Transverse colon (tissue), 4 donors: ENCODE measurements around the gene OR13G1. TPM values are rescaled to one million over a fixed set of nuclear protein-coding genes. Genes with fewer than 3 reads are reported as not detected.
A peak's percentile ranks its signal among the peaks of the same experiment; 100 is the strongest.

Source experiments
- DNase-seq: peaks from one replicate; pipeline ENCODE4 v3.0.0-alpha.2; 2019
- H3K27ac ChIP-seq, 4 donors: fragments of 200-600 bp; sonication (generic); 2 replicates each; pipeline ENCODE4 v1.5.1; 2016 to 2018; ENCODE audit warnings: inconsistent platforms in 4 of 4
- H3K27me3 ChIP-seq: fragments of 200-600 bp; sonication (generic); 2 replicates; pipeline ENCODE4 v1.5.1; 2017; ENCODE audit warnings: inconsistent platforms
- H3K36me3 ChIP-seq, 4 donors: fragments of 200-600 bp; sonication (generic); 2 replicates each; pipeline ENCODE4 v1.5.1; 2017 to 2019; ENCODE audit warnings: inconsistent platforms in 4 of 4
- H3K4me1 ChIP-seq, 4 donors: fragments of 200-600 bp; sonication (generic); 2 replicates each; pipeline ENCODE4 v1.5.1; 2017 to 2020; ENCODE audit warnings: inconsistent platforms in 4 of 4
- H3K4me3 ChIP-seq, 4 donors: fragments of 200-600 bp; sonication (generic); 1 replicate in 1 of 4; 2 replicates in 3 of 4; pipeline versions ENCODE4 v1.5.1 to v1.6.1; 2017 to 2019; ENCODE audit warnings: inconsistent platforms in 4 of 4
- H3K9me3 ChIP-seq, 2 donors: fragments of 200-600 bp; sonication (generic); 2 replicates each; pipeline ENCODE4 v1.5.1; 2017 to 2019; ENCODE audit warnings: inconsistent platforms in 2 of 2
- CTCF ChIP-seq, 5 experiments: fragments of 200-600 bp in 3 of 5; fragments of 450-650 bp in 2 of 5; sonication (generic) in 3 of 5; IDR thresholded peaks; 1 replicate in 2 of 5; 2 replicates in 3 of 5; pipeline ENCODE4 v1.5.1; 2016 to 2017; ENCODE audit warnings: antibody characterized with exemption in 5 of 5, inconsistent platforms in 3 of 5, mild to moderate bottlenecking in 2 of 5, moderate library complexity in 1 of 5
- EP300 ChIP-seq: sonication (generic); formaldehyde crosslinking; IDR thresholded peaks from one replicate; pipeline ENCODE4 v1.6.1; 2017; ENCODE audit warnings: antibody characterized with exemption, low read depth
- POLR2A ChIP-seq: fragments of 450-650 bp; IDR thresholded peaks from one replicate; pipeline ENCODE4 v1.6.1; 2016; ENCODE audit warnings: antibody characterized with exemption, mild to moderate bottlenecking, moderate library complexity
- POLR2AphosphoS5 ChIP-seq, 3 donors: sonication (generic); formaldehyde crosslinking; IDR thresholded peaks; one replicate each; pipeline ENCODE4 v1.6.1; 2016; ENCODE audit warnings: antibody characterized with exemption in 3 of 3
- WGBS, 2 donors: methylation state at CpG; one replicate each; pipeline ENCODE4 v1.1.5; 2018; ENCODE audit warnings: low coverage in 1 of 2; 5-methylcytosine and 5-hydroxymethylcytosine counted together
- in situ Hi-C, 4 donors: fragments of 200-750 bp; cut with MboI; loops; one replicate each; pipeline versions ENCODE4 v1.15.0 to v1.15.1; 2017; ENCODE audit warnings: low sequenced_read_pairs in 3 of 4, low pct_ligation_motif_present in 1 of 4, low pct_unique_long_range_greater_than_20kb in 1 of 4
- intact Hi-C: fragments of 100-400 bp; cut with DNase I; formaldehyde crosslinking; loops from one replicate; pipeline ENCODE4 v1.15.1; 2023; ENCODE audit warnings: low total_unique reads
- total RNA-seq, 4 donors: library from RNA; depleted of rRNA; stranded (reverse); fragments of >200 nt; gene quantifications; one replicate each; pipeline ENCODE4 v1.1.0, GENCODE V29; 2016

OR13G1 gene
- total RNA-seq, 4 donors from 2014 or later = not detected

GRCh38 chr1:247656221-247656875 is 23.2 kb downstream of the OR13G1 start:
- Histone ChIP-seq H3K4me1 (no peaks in the 10 kb centered on the region), H3K27ac (no peak overlapping the region), H3K9me3 (no peaks in the 10 kb centered on the region), H3K4me3 (no peak overlapping the region), H3K27me3 (no peaks in the 10 kb centered on the region), H3K36me3 (no peaks in the 10 kb centered on the region)
- in situ Hi-C loops = no loop called here
- no peak for DNase-seq
- intact Hi-C loops = no loop called here
- WGBS, 2 donors = 83% methylated on average over 7 of the region's 7 CpGs
- TF ChIP-seq EP300 = no peak
- no peak for TF ChIP-seq POLR2AphosphoS5 (IDR thresholded peaks at IDR 0.05)
- TF ChIP-seq POLR2A = no peak
- no peak for TF ChIP-seq CTCF (IDR thresholded peaks at IDR 0.05)

DNA sequence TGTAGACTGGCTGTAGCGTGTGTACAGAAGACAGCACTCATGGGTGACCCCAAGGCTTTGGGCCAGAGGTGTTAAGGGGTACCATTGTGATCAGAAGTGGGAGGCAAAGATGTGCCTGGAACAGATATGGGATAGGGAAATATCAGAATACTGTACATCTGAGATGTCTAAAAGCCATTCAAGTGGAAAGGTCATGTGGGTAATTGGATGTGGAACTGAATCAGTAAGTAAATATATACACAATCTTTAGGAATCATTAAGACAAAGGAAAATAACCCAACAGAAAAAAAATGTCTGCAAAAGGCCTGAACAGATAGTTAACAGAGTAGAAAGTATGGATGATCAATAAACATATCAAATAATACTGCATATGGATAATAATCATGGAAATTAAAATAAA is 26.5 kb downstream of the OR13G1 start:
- no peak overlapping the region for H3K4me3 ChIP-seq
- DNase-seq = no peak
- H3K4me1 ChIP-seq = peaks cover 0 to 1% (median 0%) of the 10 kb centered on the region in 4 donors
- no peaks in the 10 kb centered on the region for H3K9me3 ChIP-seq
- H3K27me3 ChIP-seq = no peaks in the 10 kb centered on the region
- 57 to 86% methylated on average over 1 of the region's 1 CpG for WGBS, 2 donors
- H3K36me3 ChIP-seq = no peaks in the 10 kb centered on the region
- in situ Hi-C loops (no loop called here), intact Hi-C loops (no loop called here)
- H3K27ac ChIP-seq = no peak overlapping the region
- TF ChIP-seq POLR2A (no peak), POLR2AphosphoS5 (IDR thresholded peaks at IDR 0.05) (no peak), EP300 (no peak), CTCF (IDR thresholded peaks at IDR 0.05) (no peak)

DNA sequence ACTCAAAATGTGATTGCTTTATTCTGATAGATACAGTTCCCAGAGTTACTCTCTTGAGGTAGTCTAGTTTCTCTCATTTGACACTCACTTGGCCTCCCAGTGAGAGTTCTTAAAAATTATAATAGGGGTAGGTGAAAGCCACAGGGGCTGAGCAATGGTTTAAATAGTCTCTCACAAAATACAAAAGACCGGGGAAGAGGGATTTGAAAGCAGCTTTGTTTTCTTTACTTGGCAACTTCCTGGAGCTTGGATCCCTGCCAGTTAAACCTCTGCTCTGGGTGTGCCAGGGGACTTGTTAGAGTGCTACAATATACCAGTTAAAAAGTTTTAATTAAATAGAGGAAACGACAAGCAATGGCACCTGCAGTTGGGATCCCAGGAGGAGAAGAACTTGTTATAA is 31.7 kb downstream of the OR13G1 start:
- Histone ChIP-seq H3K4me3 (no peak overlapping the region), H3K27ac (peak overlapping the region in 1 of 4 donors; percentile 20), H3K9me3 (no peaks in the 10 kb centered on the region), H3K4me1 (peaks cover 0 to 8% (median 2%) of the 10 kb centered on the region in 4 donors), H3K36me3 (no peaks in the 10 kb centered on the region), H3K27me3 (no peaks in the 10 kb centered on the region)
- peak; percentile 64 for DNase-seq
- intact Hi-C loops = no loop called here
- in situ Hi-C loops = no loop called here
- WGBS, 2 donors = 0 to 11% methylated on average over 1 to 2 of the region's 2 CpGs
- no peak for TF ChIP-seq POLR2AphosphoS5 (IDR thresholded peaks at IDR 0.05)
- no peak for TF ChIP-seq EP300
- TF ChIP-seq CTCF (IDR thresholded peaks at IDR 0.05) = no peak
- TF ChIP-seq POLR2A = no peak

DNA sequence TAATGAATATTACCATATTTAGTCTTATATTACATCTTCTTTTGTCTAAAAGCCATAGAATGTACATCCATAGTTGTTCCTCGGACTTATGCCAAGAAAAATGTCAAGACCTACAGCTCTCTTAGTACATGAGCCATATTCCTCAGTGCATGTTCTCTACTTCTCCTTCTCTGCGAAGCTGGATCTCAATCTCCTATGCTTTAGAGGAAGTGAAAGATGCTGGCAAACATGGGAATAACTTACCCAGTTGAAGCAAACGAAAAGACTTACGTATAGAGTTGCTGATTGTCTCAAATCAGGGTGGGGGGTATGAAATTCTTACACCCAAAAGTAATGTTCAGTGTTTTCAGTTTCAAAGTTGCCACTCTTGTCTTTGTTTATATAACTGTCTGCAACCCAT is 32.7 kb downstream of the OR13G1 start:
- 80 to 83% methylated on average over 4 of the region's 4 CpGs for WGBS, 2 donors
- H3K9me3 ChIP-seq = no peaks in the 10 kb centered on the region
- intact Hi-C loops (no loop called here), in situ Hi-C loops (no loop called here)
- no peak overlapping the region for H3K4me3 ChIP-seq
- no peak for DNase-seq
- TF ChIP-seq POLR2A = no peak
- no peak for TF ChIP-seq CTCF (IDR thresholded peaks at IDR 0.05)
- no peak for TF ChIP-seq POLR2AphosphoS5 (IDR thresholded peaks at IDR 0.05)
- no peak for TF ChIP-seq EP300
- H3K27ac ChIP-seq = no peak overlapping the region
- H3K27me3 ChIP-seq = no peaks in the 10 kb centered on the region
- no peaks in the 10 kb centered on the region for H3K36me3 ChIP-seq
- H3K4me1 ChIP-seq = peaks cover 0 to 8% (median 2%) of the 10 kb centered on the region in 4 donors
